ENCODE measurements around the gene MED26.
A peak's percentile ranks its signal among the peaks of the same experiment; 100 is the strongest.
"Not testable (repeated sequence)": the region's sequence is repeated elsewhere in the genome, so short reads cannot be mapped to it uniquely, and the experiment has no call there.

The MED26 gene

DNA sequence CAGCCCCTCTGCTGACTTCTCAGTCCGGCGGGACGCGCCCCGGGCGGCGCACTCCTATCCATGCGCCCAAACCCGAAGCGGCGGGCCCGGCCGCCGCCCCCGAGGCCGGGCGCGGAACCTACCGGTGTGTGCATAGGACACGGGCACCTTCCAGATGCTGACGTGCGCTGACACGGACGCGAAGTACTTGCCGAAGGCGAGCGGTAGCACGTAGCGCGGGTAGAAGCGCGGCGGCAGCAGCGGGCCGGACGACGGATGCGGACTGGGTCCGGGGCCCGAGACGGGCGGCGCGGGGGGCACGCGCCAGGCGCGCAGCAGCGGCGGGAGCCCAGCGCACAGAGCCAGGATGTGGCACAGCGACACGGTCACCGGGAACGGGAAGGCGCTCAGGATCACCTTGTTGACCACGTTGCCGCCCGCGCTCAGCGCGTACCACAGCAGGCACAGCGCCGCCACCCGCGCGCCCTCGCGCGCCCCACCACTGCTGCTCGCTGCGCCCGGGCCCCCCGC lies 56.1 kb downstream of the MED26 start:
- no peak for DNase-seq

DNA sequence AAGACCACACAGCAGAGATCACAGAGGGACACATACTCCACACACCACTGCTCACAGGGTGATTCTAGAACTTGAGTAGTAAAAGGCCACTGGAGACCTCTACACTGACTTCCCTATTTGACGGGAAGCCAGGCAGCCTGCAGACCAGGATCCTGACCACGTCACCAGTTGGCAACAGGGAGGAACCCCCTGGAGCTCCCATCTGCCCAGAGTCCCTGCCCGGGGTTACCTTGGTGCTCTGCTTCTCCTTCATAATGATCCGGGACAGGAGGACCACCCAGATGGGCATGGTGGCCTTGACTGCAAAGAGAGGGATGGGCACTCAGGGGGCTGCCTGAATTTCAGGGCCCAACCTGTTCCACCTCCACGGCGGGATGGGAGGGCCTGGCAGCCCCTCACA lies 56.7 kb downstream of the MED26 start:
- no peak for DNase-seq

DNA sequence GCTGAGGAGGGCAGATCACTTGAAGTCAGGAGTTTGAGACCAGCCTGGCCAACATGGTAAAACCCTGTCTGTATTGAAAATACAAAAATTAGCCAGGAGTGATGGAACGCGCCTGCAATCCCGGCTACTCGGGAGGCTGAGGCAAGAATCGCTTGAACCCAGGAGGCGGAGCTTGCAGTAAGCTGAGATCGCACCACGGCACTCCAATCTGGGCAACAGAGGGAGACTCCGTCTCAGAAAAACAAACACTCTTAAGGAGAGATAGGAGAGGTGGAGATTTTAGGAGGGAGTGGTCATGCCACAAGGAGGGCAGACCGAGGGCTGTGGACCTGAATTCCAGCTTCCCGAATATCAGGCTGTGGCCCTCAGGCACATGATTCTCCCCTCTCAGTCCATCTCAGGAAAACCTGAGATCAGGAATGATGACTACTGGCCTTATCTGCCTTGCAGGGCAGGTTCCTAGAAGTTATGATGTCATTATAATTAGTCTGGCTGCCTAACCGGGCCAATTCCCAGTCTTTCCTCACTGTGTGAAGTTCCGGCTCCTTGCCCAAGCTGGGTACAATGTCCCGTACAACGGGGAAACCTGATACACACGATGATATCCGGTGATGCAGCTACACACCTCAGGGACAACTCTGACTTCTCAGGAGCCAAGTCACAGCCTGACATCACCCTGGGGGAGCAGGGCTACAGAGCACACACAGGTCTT lies 58.2 kb downstream of the MED26 start:
- no peak for DNase-seq

DNA sequence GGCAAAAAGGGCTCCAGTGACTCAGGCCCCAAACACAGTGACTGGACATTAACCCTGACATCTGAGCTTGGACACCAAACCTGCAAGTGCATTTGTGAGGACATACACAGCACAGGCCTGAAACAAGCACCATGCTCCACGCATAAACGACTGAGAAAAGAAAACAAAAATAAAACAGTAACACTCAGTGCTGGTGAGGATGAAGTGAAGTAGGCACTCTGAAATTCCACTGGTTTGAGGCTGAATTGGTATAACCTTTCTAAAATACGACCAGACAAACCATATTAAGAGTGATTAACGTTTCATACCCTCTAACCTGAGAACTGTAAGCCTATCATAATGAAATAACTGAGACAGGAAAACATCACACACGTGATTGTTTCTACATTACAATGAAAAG lies 61.3 kb downstream of the MED26 start:
- no peak for DNase-seq

DNA sequence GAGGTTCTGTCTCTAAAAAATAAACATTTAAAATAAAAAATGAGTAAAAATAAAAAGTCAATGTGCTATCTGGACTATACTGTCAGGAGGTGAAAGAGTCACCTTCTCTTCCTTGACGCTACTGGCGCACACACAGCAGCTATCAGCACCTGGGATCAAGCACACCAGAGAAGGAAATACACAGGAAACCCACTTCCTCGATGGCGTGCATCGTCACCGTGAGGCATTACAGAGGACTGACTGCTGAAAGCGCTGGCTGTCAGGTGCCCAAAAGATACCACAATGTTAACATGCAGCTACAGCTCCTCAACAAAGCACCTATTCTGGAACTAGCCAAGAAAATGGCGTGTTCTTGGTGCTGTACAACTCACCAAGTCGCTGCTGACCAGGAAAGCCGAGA lies 61.8 kb downstream of the MED26 start:
- DNase-seq: peak; percentile 94

DNA sequence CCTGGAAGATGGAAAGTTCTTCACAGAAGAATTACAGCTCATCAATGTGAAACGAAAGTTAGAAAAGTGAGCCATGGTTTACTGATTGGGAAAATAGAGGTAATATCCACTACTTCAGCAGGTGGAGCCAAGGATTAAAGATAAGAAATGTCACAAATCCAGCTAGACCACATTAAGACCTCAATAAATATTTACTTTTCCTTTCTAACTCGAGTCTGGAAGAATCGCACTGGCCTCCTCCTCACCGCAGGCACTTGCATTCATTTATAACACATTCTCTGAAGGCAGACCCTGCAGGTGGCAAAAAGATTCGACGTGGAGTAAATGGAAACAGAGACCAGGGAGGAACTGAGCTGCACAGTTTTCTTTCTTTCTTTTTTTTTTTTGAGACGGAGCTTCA lies 63.2 kb downstream of the MED26 start:
- DNase-seq: no peak

DNA sequence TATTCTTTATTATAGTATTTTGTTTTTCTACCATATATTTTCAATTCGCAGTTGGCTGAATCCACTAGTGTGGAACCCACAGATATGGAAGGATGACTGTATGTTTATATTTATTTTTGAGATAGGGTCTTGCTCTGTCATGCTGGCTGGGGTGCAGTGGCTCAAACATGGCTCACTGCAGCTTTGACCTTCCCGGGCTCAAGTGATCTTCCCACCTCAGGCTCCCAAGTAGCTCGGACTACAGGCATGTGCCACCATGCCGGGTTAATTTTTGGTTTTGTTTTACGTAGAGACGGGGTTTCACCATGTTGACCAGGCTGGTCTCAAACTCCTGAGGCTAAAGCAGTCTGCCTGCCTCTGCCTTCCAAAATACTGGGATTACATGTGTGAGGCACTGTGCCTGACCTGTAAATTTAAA lies 65.4 kb downstream of the MED26 start:
- no peak for DNase-seq

DNA sequence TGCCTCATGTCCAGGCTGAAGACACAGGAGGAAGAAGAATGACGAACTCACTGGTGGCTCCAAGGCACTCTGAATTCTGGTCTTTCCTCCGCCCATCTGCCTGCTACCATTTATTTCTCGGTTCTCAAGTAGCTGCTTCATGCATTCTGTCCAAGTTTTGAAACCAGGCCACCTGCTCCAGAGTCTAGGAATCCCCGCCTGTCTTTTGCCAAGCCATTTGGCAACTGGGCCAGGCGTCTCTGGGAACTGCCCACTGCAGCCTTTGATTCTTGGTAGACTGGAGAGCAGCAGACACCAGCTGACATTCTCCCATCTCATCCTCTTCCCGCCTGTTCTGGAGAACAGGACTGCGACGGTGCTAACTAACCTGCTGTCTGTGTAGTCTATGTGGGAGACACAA lies 66.6 kb downstream of the MED26 start:
- no peak for DNase-seq

DNA sequence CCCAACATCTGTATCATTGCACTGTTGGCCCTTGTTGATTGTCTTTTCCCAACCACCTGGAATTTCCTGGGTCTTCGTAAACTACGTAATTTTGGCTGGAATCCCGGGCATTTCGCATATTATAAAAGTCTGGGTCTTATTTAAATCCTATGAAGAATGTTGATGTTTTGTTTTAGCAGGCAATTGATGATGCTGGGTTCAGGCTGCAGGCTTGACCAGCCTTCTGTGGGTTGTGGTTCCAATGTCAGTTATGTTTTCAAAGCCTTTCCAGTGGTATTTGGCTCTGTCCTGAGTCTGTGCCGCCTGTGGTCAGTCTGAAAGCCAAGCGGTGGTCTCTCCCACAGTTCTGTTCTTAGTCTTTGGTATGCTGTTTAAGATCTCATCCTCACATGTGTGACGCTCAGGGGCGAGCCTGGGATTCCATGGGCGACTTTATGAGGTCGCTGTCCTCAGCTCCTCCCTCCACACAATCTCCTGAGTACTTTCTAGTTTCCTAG lies 68.2 kb downstream of the MED26 start:
- no peak for DNase-seq

DNA sequence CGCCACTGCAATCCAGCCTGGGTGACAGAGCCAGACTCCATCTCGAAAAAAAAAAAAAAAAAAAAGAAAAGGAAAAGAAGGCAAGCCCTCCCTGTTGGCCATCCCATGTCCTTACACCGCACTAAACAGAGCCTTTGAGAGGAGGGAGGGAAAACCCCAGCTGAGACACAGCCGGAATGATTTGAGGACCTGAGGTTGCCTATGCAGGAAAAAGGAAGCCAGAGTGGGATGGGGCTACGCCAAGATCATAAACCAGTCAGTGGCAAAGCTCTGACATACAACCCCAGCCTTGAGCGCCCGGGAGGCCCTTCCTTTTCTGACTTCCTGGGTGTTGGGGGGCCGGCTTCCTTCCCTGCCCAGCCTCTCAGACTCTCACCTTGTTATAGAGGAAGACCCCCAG lies 73.2 kb downstream of the MED26 start:
- DNase-seq: no peak

DNA sequence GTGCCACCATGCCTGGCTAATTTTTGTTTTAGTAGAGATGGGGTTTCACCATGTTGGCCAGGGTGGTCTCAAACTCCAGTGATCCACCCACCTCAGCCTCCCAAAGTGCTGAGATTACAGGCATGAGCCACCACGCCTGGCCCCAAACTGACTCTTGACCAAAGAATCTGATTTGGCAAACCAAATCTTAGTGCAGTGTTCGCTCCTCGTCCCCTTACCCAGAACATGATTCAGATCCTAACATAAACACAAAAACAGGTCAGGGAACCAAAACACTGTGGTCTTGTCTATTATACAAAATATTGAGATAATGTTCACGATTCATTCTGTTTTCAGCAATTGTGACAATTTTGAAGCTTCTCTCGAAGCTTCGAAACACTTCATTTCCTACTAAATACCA lies 76.1 kb downstream of the MED26 start:
- DNase-seq: not testable (repeated sequence)

DNA sequence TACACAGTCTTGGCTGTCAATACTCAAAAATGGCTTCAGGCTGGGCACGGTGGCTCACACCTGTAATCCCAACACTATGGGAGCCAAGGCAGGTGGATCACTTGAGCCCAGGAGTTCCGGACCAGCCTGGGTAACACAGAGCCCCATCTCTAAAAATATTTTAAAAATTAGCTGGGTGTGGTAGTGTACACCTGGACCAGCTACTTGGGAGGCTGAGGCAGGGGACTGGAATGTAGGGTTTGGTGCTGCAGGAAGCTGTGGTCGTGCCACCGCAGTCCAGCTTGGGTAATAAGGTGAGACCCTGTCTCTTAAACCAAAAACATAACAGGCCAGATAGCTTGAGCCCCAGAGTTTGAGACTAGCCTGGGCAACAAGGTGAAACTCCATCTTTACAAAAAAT lies 79.0 kb downstream of the MED26 start:
- DNase-seq: no peak

DNA sequence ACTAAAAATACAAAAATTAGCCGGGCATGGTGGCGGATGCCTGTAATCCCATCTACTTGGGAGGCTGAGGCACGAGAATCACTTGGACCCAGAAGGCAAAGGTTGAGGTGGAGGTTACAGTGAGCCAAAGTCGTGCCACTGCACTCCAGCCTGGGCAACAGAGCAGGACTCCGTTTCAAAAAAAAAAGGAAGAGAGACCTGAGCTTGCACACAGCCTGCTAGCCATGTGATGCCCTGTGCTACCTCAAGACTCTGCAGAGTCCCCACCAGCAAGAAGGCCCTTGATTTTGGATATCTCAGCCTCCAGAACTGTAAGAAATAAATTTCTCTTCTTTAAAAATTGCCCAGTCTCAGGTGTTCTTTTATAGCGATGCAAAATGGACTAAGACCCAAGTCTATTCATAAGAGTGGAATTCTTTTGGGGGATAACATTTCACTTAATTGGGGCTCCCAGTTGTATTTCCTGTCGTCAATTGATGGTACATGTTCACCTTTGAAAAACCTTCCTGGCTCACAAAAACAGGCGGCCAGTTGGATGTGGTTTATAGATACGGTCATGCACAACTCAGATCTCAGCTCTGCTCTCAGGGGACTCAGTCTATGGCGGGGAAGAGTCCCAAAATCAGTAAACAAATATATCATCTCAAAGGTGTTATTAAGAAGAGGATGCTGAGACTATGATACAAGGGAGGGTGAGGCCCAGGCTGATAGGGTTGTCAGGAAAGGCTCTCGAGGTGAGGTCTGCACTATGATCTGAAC lies 83.4 kb downstream of the MED26 start:
- peak; percentile 10 for DNase-seq

DNA sequence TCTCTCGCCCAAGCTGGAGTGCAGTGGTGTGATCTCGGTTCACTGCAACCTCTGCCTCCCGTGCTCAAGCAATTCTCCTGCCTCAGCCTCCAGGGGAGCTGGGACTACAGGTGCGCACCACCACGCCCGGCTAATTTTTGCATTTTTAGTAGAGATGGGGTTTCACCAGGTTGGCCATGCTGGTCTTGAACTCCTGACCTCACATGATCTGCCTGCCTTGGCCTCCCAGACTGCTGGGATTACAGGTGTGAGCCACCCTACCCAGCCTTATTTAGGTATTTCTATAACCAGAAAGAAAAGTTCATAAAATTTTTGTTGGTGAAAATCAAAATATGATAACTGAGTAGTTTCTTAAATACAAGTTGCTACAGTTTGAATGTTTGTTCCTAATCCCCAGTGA lies 84.3 kb downstream of the MED26 start:
- not testable (repeated sequence) for DNase-seq

DNA sequence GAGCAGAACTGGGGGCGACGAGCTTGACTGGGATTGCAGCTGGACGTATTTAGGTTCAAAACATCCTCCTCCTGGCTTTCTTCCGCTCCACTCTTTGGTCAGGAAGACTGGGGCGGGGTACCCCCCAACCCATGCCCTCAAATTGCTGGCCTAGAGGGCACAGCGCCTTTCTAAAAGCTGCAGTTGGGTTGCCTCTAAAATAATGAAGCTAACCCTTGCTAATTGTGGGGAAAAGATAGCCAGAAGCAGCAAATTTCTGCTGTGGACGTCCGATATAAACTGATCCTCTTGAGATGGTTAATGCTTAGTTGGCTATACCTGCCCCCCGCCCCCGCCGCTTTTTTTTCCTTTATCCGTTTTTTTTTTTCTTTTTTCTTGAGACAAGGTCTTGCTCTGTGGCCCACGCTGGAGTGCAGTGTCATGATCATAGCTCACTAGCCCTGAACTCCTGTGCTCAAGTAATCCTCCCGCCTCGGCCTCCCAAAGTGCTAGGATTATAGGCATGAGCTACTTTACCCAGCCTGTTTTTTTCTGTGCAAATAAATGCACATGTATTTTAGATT lies 85.0 kb downstream of the MED26 start:
- no peak for DNase-seq

DNA sequence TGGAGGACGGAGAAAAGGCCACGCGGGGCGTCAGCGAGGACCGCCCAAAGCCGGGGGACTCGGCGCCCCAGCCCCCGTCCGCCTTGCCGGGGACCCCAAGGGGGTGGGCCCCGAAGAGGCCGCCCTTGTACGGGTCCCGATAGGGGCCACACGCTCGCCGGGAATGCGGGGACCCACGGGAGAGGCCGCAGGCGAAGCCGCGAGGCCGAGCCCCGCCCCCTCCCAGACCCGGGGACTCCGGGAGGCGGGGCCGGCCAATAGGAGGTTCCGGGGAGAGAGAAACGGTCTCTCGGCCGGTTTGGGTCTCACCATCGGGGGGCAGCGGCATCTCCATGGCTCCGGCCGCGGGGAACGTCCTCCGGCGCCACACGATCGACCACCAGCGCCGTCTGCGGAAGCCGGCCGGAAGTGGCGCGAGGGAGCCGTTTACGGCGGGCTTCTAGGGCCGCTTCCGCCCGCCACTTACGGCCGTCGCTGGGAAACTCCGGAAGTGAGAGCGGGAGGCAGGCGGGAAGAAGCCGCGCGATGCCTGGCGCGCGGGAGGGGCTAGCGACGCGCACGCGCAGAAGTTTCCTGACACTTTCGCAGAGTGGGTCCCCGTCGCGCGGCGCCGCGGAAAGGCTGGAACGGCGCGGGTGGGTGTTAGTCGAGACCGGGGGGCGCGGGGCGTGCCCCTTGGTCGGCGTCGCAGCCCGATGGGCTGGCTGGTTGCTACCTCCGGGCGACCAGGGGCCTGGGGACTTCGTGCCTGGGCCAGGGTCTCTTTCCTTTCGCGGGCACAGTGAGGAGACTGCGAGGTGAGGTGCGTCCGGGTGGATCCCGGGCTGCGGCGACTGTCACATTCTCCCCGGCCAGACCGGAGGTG lies 85.7 kb downstream of the MED26 start, which contains the start of gene CHERP:
Gene CHERP (minus strand): TSS at position 393 of the 865 bp plus-strand sequence. CDS start 59 bp downstream, at position 334.
- peak; percentile 92 for DNase-seq

DNA sequence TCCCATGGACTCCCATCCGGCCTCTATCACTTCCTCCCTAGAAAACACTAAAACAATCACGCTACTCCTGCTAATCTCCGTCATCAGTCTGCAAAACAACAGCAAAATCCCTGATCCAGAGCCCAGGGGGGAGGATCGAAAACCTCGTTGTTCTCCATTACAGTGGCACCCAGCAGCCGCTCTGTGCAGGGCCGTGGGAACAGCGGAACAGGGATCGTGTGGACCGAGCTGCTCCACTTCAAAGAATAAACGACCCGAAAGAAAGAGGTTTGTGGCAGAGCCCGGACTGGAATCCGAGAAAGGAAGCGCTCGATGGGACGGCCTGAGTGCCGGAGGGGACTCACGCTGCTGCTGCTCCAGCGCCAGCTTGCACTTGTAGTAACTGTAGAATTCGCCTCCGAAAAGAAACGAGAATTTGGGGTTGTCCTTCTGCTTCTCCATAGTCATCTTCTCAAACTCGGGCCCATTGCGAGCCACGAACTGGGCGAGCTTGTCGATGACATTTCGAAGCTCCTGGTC lies 86.4 kb downstream of the MED26 start:
- DNase-seq: peak; percentile 15

DNA sequence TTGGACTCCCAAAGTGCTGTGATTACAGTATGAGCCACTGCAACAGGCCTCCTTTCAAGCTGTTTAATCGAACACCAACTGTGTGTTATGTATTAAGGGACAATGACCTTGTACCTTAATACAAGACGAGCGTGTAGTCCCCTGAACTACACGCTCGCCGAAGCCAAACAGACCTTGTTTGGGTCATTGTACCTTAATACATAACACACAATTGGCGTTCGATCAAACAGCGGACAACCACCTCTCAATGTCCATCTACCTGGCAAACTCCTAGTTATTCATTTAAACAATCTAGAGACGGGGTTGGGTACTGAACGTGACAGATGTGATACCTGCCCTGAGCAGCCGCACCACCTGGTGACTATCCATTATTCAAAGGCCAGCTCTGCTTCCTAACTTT lies 87.1 kb downstream of the MED26 start:
- DNase-seq: no peak

DNA sequence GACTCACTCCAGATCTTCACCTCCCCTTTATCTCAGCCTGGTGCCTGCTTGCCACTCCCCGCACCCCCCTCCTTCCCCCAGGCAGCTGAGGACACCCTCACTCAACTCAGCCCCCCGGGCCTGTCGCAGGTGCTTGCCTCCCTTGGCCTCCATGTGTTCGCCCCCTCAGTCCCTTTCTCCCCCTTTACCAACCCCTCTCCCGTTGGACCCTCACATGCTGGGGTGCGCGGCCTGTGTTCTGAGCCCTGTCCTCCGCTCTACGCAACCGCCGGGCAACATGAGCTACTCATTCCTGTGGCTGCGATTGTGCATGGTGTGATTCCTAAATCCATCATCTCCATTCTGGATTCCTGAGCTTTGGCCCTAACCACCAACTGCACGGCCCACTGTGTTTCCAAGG lies 90.9 kb downstream of the MED26 start:
- no peak for DNase-seq

DNA sequence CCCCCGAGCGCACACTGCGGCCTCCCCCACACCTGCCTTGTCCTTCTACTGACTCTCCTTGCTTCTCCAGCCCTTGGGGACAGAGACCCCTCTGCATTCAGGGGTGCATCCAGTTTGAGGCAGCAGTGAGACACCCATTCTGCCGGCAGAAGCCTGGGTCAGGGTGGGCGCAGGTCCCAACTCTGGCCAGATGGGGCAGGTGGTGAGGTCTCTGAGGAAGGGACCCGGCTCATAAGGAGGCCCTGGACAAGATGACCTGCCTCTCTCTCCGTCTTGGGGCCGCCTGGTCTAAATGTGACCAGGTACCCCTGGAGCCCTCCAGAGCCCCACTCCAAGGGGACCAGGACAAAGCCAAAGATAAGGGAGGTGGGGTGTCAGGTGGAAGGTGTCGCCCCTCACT lies 91.9 kb downstream of the MED26 start:
- no peak for DNase-seq

DNA sequence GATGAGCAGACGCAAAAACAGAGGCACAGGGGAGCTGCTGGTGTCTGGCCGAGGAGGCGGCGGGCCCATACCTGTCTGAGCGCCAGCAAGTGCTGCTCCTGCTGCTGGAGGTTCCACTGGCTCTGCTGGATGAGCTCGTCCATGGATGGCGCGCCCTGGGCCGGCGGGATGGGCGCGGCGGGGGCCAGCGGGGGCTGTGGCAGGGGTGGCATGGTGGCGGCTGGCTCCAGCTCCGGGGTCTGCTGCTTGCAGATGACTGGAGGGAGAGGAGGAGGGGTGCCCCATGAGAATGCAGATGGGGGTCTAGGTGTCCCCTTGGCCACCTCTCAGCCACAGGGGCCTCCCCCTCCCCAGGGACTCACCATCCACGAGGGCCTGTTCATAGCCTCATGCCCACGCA lies 92.6 kb downstream of the MED26 start:
- no peak for DNase-seq

DNA sequence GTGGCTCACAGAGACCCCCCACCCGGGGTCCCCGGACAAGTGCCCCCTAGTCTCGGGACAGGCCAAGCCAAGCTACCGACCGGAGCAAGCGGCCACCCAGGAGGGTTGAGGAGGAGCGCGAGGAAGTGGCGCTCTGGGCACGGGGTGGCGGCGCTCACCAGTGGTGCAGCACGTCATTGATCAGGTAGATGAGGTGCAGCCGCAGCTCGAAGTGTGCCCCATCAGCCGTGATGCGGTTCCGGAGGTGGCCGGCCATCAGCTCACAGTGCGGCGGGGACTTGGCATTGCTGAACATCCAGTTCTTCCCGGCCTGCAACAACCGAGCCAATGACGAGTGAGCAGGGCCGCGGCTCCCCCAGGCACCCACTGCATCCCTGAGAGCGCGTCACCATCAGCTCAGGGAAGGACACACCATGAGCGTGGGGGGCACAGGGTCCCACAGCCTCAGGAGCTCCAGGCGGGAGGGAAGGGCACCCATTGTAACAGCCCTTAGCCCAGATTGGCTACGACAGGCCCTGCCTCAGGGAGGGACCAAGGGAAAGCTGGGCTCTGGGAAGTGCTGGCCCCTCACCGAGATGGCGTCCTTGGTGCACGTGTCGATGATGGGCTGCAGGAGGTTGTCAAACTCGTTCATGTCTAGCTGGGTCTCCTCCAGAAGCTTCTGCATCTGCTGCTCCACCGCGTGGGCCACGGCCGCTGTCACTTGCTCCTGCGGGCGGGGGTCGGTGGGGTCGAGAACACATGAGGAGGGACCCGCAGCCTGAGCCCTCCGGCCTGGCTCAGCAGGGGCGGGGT lies 95.4 kb downstream of the MED26 start:
- no peak for DNase-seq
